ENCODE measurements around the gene OR5H15. TPM values are rescaled to one million over a fixed set of nuclear protein-coding genes. Genes with fewer than 3 reads are reported as not detected.
"Not testable (repeated sequence)": the region's sequence is repeated elsewhere in the genome, so short reads cannot be mapped to it uniquely, and the experiment has no call there.

Gene OR5H15
- total RNA-seq, result not detected
- not detected for polyA plus RNA-seq
- long read RNA-seq, donor 1, result 0 reads
- long read RNA-seq, donor 2, result 0 reads
- long read RNA-seq, donor 3, result 0 reads
- long read RNA-seq, donor 4, result 0 reads
- long read RNA-seq, donor 5, result 0 reads

DNA sequence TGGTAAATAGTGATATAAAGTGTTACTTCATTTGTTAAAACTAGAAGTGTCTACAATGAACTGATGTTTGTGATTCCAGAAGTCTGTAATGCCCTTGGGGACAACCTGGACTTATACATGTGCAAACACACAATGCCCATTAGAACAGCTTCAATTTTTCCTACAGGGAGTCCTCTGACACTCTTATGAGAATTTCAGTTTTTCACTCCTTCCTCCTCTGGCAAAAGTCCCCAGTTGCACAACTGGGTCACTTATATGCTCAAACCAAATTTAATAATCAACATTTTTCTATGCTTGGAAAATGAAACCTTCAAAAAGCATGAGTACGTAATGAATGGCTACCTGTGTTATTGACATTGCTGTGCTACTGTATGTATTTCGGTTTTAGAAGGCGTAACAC lies at the start of gene OR5H15:
Gene OR5H15 (plus strand): TSS at position 301 of the 400 bp plus-strand sequence. CDS start 2,004 bp downstream, outside the sequence.
- no peaks in the 10 kb centered on the region for H3K27me3 ChIP-seq (ENCODE audit: control insufficient read depth in 3 of 3, insufficient read depth in 3 of 3, low read length in 2 of 3)
- WGBS, 2 donors, result 91 to 92% methylated on average over 3 of the region's 3 CpGs
- no peak within 1 kb of the TSS for H3K9ac ChIP-seq (ENCODE audit: insufficient read depth in 1 of 2, low read length in 2 of 2)
- no peak within 1 kb of the TSS for H3K27ac ChIP-seq (ENCODE audit: low read depth in 1 of 2, low read length in 1 of 2)
- no peaks in the 10 kb centered on the region for H3K36me3 ChIP-seq (ENCODE audit: control insufficient read depth in 4 of 4, insufficient read depth in 4 of 4, low read length in 4 of 4)
- no peak for TF ChIP-seq CTCF (IDR thresholded peaks at IDR 0.05; ENCODE audit: control extremely low read depth, extremely low read depth)
- no peaks in the 10 kb centered on the region for H3K4me1 ChIP-seq (ENCODE audit: control insufficient read depth in 5 of 5, insufficient read depth in 5 of 5, low read length in 5 of 5)
- DNase-seq (no peak), ATAC-seq (ENCODE audit: insufficient read depth, low FRiP score) (no peak)
- no peak within 1 kb of the TSS for H3K4me3 ChIP-seq
- H3K9me3 ChIP-seq (ENCODE audit: control insufficient read depth in 4 of 4, insufficient read depth in 3 of 4, low read length in 3 of 4), result no peaks in the 10 kb centered on the region

DNA sequence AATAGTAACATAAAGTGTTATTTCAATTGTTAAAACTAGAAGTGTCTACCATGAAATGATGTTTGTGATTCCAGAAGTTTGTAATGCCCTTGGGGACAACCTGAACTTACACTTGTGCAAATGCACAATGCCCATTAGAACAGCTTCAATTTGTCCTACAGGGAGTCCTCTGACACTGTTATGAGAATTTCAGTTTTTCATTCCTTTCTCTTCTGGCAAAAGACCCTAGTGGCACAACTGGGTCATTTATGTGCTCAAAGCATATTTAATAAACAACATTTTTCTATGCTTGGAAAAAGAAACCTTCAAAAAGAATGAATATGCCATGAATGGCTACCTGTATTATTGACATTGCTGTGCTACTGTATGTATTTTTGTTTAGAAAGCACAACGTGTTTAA lies 36.1 kb upstream of the OR5H15 start, which contains the start of gene OR5H1:
Gene OR5H1 (plus strand): TSS at position 301 of the 400 bp plus-strand sequence. CDS start 1,977 bp downstream, outside the sequence.
- Histone ChIP-seq H3K27me3 (ENCODE audit: control insufficient read depth in 3 of 3, insufficient read depth in 3 of 3, low read length in 2 of 3) (no peaks in the 10 kb centered on the region), H3K36me3 (ENCODE audit: control insufficient read depth in 4 of 4, insufficient read depth in 4 of 4, low read length in 4 of 4) (no peaks in the 10 kb centered on the region), H3K4me3 (no peak within 1 kb of the TSS), H3K27ac (ENCODE audit: low read depth in 1 of 2, low read length in 1 of 2) (no peak within 1 kb of the TSS), H3K9ac (ENCODE audit: insufficient read depth in 1 of 2, low read length in 2 of 2) (no peak within 1 kb of the TSS), H3K9me3 (ENCODE audit: control insufficient read depth in 4 of 4, insufficient read depth in 3 of 4, low read length in 3 of 4) (no peaks in the 10 kb centered on the region), H3K4me1 (ENCODE audit: control insufficient read depth in 5 of 5, insufficient read depth in 5 of 5, low read length in 5 of 5) (no peaks in the 10 kb centered on the region)
- no peak for ATAC-seq (ENCODE audit: insufficient read depth, low FRiP score)
- TF ChIP-seq CTCF (IDR thresholded peaks at IDR 0.05; ENCODE audit: control extremely low read depth, extremely low read depth), result no peak
- WGBS, 2 donors, result 66 to 83% methylated on average over 1 of the region's 1 CpG
- no peak for DNase-seq

DNA sequence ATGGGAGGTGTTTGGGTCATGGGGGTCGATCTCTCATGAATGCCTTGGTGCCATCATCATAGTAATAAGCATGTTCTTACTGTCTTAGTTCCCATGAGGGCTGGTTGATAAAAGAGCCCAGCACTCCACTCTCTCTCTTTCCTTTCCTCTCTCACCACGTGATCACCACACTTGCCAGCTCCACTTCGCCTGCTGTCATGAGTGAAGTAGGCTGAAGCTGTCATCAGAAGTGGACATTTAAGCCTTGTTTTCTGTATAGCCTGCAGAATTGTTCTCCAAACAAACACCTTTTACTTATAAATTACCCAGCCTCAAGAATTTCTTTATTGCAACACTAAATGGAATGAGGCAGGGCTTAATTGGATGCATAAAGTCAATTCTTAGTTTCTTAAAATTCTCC lies 29.9 kb upstream of the OR5H15 start:
- no peak for TF ChIP-seq CTCF (IDR thresholded peaks at IDR 0.05; ENCODE audit: control extremely low read depth, extremely low read depth)
- H3K4me3 ChIP-seq, result no peak overlapping the region
- H3K9me3 ChIP-seq (ENCODE audit: control insufficient read depth in 4 of 4, insufficient read depth in 3 of 4, low read length in 3 of 4), result no peaks in the 10 kb centered on the region
- no peaks in the 10 kb centered on the region for H3K27me3 ChIP-seq (ENCODE audit: control insufficient read depth in 3 of 3, insufficient read depth in 3 of 3, low read length in 2 of 3)
- H3K4me1 ChIP-seq (ENCODE audit: control insufficient read depth in 5 of 5, insufficient read depth in 5 of 5, low read length in 5 of 5), result no peaks in the 10 kb centered on the region
- no peak for ATAC-seq (ENCODE audit: insufficient read depth, low FRiP score)
- WGBS, 2 donors, result 66 to 89% methylated on average over 3 of the region's 3 CpGs
- H3K9ac ChIP-seq (ENCODE audit: insufficient read depth in 1 of 2, low read length in 2 of 2), result no peak overlapping the region
- no peak overlapping the region for H3K27ac ChIP-seq (ENCODE audit: low read depth in 1 of 2, low read length in 1 of 2)
- H3K36me3 ChIP-seq (ENCODE audit: control insufficient read depth in 4 of 4, insufficient read depth in 4 of 4, low read length in 4 of 4), result no peaks in the 10 kb centered on the region
- DNase-seq, result peak in 1 of 3 donors; percentile 5

GRCh38 chr3:98137826-98138557 lies 28.5 kb upstream of the OR5H15 start:
- not testable (repeated sequence) for H3K9ac ChIP-seq (ENCODE audit: insufficient read depth in 1 of 2, low read length in 2 of 2); H3K27me3 ChIP-seq (ENCODE audit: control insufficient read depth in 3 of 3, insufficient read depth in 3 of 3, low read length in 2 of 3); ATAC-seq (ENCODE audit: insufficient read depth, low FRiP score); DNase-seq; H3K4me3 ChIP-seq; H3K27ac ChIP-seq (ENCODE audit: low read depth in 1 of 2, low read length in 1 of 2); H3K36me3 ChIP-seq (ENCODE audit: control insufficient read depth in 4 of 4, insufficient read depth in 4 of 4, low read length in 4 of 4); H3K4me1 ChIP-seq (ENCODE audit: control insufficient read depth in 5 of 5, insufficient read depth in 5 of 5, low read length in 5 of 5); H3K9me3 ChIP-seq (ENCODE audit: control insufficient read depth in 4 of 4, insufficient read depth in 3 of 4, low read length in 3 of 4)
- 85 to 88% methylated on average over 19 to 23 of the region's 23 CpGs for WGBS, 2 donors
